K562 (cell line): ENCODE results near the gene LY6G6F. TPM values are rescaled to one million over a fixed set of nuclear protein-coding genes. Genes with fewer than 3 reads are reported as not detected.
A peak's percentile ranks its signal among the peaks of the same experiment; 100 is the strongest.

Experiments used
- ARID2 ChIP-seq: fragments of 450-650 bp; IDR thresholded peaks from 2 replicates; pipeline ENCODE4 v1.6.1; 2017; ENCODE audit warnings: antibody characterized with exemption, mild to moderate bottlenecking
- CBFA2T2 ChIP-seq: fragments of 450-650 bp; conservative IDR thresholded peaks from 2 replicates; pipeline ENCODE4 v1.6.1; 2017; ENCODE audit warnings: mild to moderate bottlenecking
- FOXJ3 ChIP-seq: sonication (generic); formaldehyde crosslinking; IDR thresholded peaks from 2 replicates; pipeline ENCODE4 v1.4.0; 2020; ENCODE audit warnings: mild to moderate bottlenecking, missing genetic modification reagents
- GABPB2 ChIP-seq: fragments of 250-450 bp; sonication (Bioruptor Pico); conservative IDR thresholded peaks from 2 replicates; pipeline ENCODE4 v1.5.1; 2021; ENCODE audit warnings: mild to moderate bottlenecking
- GATAD2B ChIP-seq: fragments of 450-650 bp; IDR thresholded peaks from 2 replicates; pipeline ENCODE4 v1.6.1; 2017; ENCODE audit warnings: mild to moderate bottlenecking, borderline replicate concordance
- HCFC1 ChIP-seq: IDR thresholded peaks from 2 replicates; pipeline ENCODE4 v1.6.1; 2012; ENCODE audit warnings: low read depth, low read length, improper control_type of control experiment
- MCM5 ChIP-seq: fragments of 450-650 bp; IDR thresholded peaks from 2 replicates; pipeline ENCODE4 v1.6.1; 2016; ENCODE audit warnings: low read depth
- MYNN ChIP-seq, 2 experiments: sonication (generic); formaldehyde crosslinking in 1 of 2; IDR thresholded peaks; 2 replicates each; pipeline versions ENCODE4 v1.5.0 to v1.6.1; 2016 to 2020; ENCODE audit warnings: antibody characterized with exemption in 1 of 2, missing genetic modification reagents in 1 of 2
- NCOR1 ChIP-seq: fragments of 450-650 bp; IDR thresholded peaks from 2 replicates; pipeline ENCODE4 v1.6.1; 2016; ENCODE audit warnings: mild to moderate bottlenecking, moderate library complexity
- NR2F6 ChIP-seq: fragments of 450-650 bp; formaldehyde crosslinking; IDR thresholded peaks from 2 replicates; pipeline ENCODE4 v1.4.0; 2020; ENCODE audit warnings: mild to moderate bottlenecking
- SMARCC2 ChIP-seq: fragments of 450-650 bp; IDR thresholded peaks from 2 replicates; pipeline ENCODE4 v1.6.1; 2017; ENCODE audit warnings: antibody characterized with exemption, moderate library complexity, mild to moderate bottlenecking, low read depth
- SREBF1 ChIP-seq: fragments of 150-350 bp; IDR thresholded peaks from 2 replicates; pipeline ENCODE4 v1.6.1; 2014; ENCODE audit warnings: antibody characterized with exemption, low read depth, low read length, borderline replicate concordance
- STAG1 ChIP-seq: sonication (generic); formaldehyde crosslinking; IDR thresholded peaks from 2 replicates; pipeline ENCODE4 v1.5.0; 2020; ENCODE audit warnings: missing genetic modification reagents, borderline replicate concordance
- TEAD4 ChIP-seq, 2 experiments: sonication (generic) in 1 of 2; formaldehyde crosslinking in 1 of 2; IDR thresholded peaks; 2 replicates each; pipeline versions ENCODE4 v1.6.1 to v1.8.0; 2012 to 2022; ENCODE audit warnings: borderline replicate concordance in 1 of 2, inconsistent platforms in 1 of 2, low read length in 1 of 2, mild to moderate bottlenecking in 1 of 2, missing genetic modification reagents in 1 of 2
- TSC22D4 ChIP-seq: fragments of 450-650 bp; IDR thresholded peaks from 2 replicates; pipeline ENCODE4 v1.6.1; 2016; ENCODE audit warnings: missing genetic modification characterization, missing biosample characterization, control low read depth
- XRCC3 ChIP-seq: fragments of 450-650 bp; IDR thresholded peaks from 2 replicates; pipeline ENCODE4 v1.6.1; 2017; ENCODE audit warnings: mild to moderate bottlenecking, moderate library complexity
- ZC3H4 ChIP-seq: sonication (generic); formaldehyde crosslinking; IDR thresholded peaks from 2 replicates; pipeline ENCODE4 v1.9.0; 2021; ENCODE audit warnings: missing genetic modification reagents, borderline replicate concordance
- polyA plus RNA-seq, 8 experiments: library from polyadenylated mRNA; depleted of rRNA in 4 of 8; stranded (reverse) in 5 of 8; unstranded in 3 of 8; fragments of >200 nt; fragmentation: Nextera tagmentation in 2 of 8; fragmentation: Illumina TruSeq in 1 of 8; extraction: Ambion mirVana in 2 of 8; extraction: Trizol in 1 of 8; gene quantifications; 2 replicates each; pipeline versions ENCODE4 v1.2.1 to v1.2.3, GENCODE V29; 2011 to 2014; ENCODE audit warnings: inconsistent platforms in 1 of 8, missing spikeins in 1 of 8
- total RNA-seq, 7 experiments: library from RNA; depleted of rRNA in 6 of 7; stranded (reverse); fragments of >200 nt in 6 of 7; fragmentation: Illumina TruSeq in 2 of 7; extraction: Trizol in 2 of 7; gene quantifications; 2 replicates each; pipeline versions ENCODE4 v1.2.1 to v1.2.3, GENCODE V29; 2011 to 2021; ENCODE audit warnings: low replicate concordance in 1 of 7
- TF ChIP-seq, protein P1 (sequence below): fragments of 450-650 bp; formaldehyde crosslinking; IDR thresholded peaks from 2 replicates; pipeline ENCODE4 v1.4.0; 2020; ENCODE audit warnings: mild to moderate bottlenecking, moderate library complexity
- TF ChIP-seq, protein P2 (sequence below): fragments of 250-450 bp; sonication (Bioruptor Pico); IDR thresholded peaks from 2 replicates; pipeline ENCODE4 v1.5.0; 2022; ENCODE audit warnings: mild to moderate bottlenecking
- TF ChIP-seq, protein P3 (sequence below), 3 experiments: IDR thresholded peaks in 2 of 3; conservative IDR thresholded peaks in 1 of 3; 2 replicates each; pipeline ENCODE4 v1.5.1; 2011 to 2012; ENCODE audit warnings: low read length in 3 of 3, mild to moderate bottlenecking in 3 of 3, control low read depth in 2 of 3, improper control_type of control experiment in 1 of 3, inconsistent platforms in 1 of 3, low read depth in 1 of 3, mixed read lengths in 1 of 3, moderate library complexity in 1 of 3; ENCODE audit not compliant: insufficient read depth in 2 of 3

LY6G6F gene
- total and polyA plus RNA-seq, 9 of the 15 experiments (the other 6 are each of a cell fraction or from before 2014, with no cell fraction given), result 0.14 to 0.50 (median 0.28) TPM; not detected in 2

DNA sequence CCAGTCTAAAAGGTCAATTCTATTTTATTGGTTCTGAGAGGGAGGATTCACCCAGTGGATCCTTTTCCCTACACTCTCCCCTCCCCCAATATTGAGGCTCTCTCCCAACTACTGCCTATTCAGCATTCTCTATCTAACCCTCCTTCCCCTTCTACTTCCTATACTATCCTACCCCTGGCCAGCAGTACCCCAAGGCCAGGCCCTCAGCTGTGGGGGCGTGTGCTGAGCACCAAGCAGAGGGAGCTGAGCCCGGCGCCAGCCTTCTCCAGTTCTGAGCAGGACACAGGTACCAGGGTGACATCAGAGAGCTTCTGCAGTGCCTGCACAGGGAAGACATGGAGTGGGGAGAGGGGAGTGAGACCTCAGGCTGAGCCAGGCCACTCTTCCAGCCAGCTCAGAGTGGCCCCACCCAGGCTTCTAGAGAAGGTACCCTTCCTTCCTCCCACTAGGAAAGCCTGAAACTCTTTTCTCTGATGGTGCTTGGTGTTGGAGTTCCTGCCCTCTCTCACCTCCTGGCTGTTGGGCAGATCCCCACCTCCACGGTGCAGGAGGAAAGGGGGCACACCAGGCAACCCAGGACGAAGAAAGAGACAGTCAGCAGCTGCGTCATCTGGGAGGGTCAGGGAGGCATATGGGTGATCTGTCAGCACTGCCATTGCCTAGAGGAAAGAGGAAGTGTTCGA, 20.5 kb downstream of the LY6G6F start (continued):
- TF ChIP-seq CBFA2T2 (no peak), XRCC3 (no peak), MCM5 (no peak), SREBF1 (no peak), ARID2 (0 out of 2 replicates have a peak, but pooled peaks have one; percentile 50), MYNN (IDR thresholded peaks at IDR 0.05) (peak; percentile 72; the same call in 1 of the 2 replicates), MYNN (CRISPR knock-in tag; IDR thresholded peaks at IDR 0.05) (no peak), STAG1 (CRISPR knock-in tag) (no peak), HCFC1 (peak; percentile 23; the same call in 1 of the 2 replicates), ZC3H4 (no peak), GABPB2 (CRISPR knock-in tag) (no peak), TSC22D4 (tag) (no peak), TEAD4 (IDR thresholded peaks at IDR 0.05; ENCODE audit: low read length) (0 out of 2 replicates have a peak, but pooled peaks have one; percentile 9), TEAD4 (CRISPR knock-in tag; IDR thresholded peaks at IDR 0.05; ENCODE audit: borderline replicate concordance) (no peak), GATAD2B (no peak), NR2F6 (CRISPR knock-in tag) (no peak), NCOR1 (no peak), SMARCC2 (peak; percentile 23; the same call in 1 of the 2 replicates), FOXJ3 (CRISPR knock-in tag) (no peak)
- TF ChIP-seq, protein P1, sequence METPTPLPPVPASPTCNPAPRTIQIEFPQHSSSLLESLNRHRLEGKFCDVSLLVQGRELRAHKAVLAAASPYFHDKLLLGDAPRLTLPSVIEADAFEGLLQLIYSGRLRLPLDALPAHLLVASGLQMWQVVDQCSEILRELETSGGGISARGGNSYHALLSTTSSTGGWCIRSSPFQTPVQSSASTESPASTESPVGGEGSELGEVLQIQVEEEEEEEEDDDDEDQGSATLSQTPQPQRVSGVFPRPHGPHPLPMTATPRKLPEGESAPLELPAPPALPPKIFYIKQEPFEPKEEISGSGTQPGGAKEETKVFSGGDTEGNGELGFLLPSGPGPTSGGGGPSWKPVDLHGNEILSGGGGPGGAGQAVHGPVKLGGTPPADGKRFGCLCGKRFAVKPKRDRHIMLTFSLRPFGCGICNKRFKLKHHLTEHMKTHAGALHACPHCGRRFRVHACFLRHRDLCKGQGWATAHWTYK, result peak; percentile 73; the same call in 1 of the 2 replicates
- TF ChIP-seq, protein P2, sequence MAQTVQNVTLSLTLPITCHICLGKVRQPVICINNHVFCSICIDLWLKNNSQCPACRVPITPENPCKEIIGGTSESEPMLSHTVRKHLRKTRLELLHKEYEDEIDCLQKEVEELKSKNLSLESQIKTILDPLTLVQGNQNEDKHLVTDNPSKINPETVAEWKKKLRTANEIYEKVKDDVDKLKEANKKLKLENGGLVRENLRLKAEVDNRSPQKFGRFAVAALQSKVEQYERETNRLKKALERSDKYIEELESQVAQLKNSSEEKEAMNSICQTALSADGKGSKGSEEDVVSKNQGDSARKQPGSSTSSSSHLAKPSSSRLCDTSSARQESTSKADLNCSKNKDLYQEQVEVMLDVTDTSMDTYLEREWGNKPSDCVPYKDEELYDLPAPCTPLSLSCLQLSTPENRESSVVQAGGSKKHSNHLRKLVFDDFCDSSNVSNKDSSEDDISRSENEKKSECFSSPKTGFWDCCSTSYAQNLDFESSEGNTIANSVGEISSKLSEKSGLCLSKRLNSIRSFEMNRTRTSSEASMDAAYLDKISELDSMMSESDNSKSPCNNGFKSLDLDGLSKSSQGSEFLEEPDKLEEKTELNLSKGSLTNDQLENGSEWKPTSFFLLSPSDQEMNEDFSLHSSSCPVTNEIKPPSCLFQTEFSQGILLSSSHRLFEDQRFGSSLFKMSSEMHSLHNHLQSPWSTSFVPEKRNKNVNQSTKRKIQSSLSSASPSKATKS (CRISPR knock-in tag), result no peak
- TF ChIP-seq, protein P3, sequence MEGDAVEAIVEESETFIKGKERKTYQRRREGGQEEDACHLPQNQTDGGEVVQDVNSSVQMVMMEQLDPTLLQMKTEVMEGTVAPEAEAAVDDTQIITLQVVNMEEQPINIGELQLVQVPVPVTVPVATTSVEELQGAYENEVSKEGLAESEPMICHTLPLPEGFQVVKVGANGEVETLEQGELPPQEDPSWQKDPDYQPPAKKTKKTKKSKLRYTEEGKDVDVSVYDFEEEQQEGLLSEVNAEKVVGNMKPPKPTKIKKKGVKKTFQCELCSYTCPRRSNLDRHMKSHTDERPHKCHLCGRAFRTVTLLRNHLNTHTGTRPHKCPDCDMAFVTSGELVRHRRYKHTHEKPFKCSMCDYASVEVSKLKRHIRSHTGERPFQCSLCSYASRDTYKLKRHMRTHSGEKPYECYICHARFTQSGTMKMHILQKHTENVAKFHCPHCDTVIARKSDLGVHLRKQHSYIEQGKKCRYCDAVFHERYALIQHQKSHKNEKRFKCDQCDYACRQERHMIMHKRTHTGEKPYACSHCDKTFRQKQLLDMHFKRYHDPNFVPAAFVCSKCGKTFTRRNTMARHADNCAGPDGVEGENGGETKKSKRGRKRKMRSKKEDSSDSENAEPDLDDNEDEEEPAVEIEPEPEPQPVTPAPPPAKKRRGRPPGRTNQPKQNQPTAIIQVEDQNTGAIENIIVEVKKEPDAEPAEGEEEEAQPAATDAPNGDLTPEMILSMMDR (IDR thresholded peaks at IDR 0.05 in 2 of 3, conservative IDR thresholded peaks at IDR 0.05 in 1 of 3; ENCODE audit: insufficient read depth in 2 of 3, low read depth in 1 of 3, low read length in 3 of 3), result no peak
